HT-29 (cell line): ENCODE results near the gene WDR26. TPM values are rescaled to one million over a fixed set of nuclear protein-coding genes. Genes with fewer than 3 reads are reported as not detected.

Experiments
- DNase-seq: peaks from one replicate; pipeline ENCODE4 v3.0.0-alpha.2; 2015; ENCODE audit warnings: low spot score
- total RNA-seq: library from RNA; depleted of rRNA; stranded (reverse); fragments of >200 nt; shearing (Covaris generic); gene quantifications from 2 replicates; pipeline ENCODE4 v1.2.3, GENCODE V29; 2014

Gene WDR26
- total RNA-seq, 1 experiment from 2014 or later: 17.9 TPM

- no peak for DNase-seq
Observed at GRCh38 chr1:224393294-224393693, 41.3 kb downstream of the WDR26 start.

GRCh38 chr1:224392411-224393249 is 42.0 kb downstream of the WDR26 start:
- no peak for DNase-seq

- no peak for DNase-seq
Observed at GRCh38 chr1:224390517-224390916, 44.1 kb downstream of the WDR26 start.

- DNase-seq: no peak
Observed at GRCh38 chr1:224387943-224388342, 46.7 kb downstream of the WDR26 start.

- no peak for DNase-seq
Observed at GRCh38 chr1:224387302-224387912, 47.2 kb downstream of the WDR26 start.

GRCh38 chr1:224383218-224383617 is 51.4 kb downstream of the WDR26 start:
- no peak for DNase-seq

GRCh38 chr1:224381880-224382548 is 52.6 kb downstream of the WDR26 start:
- no peak for DNase-seq

- DNase-seq: no peak
Observed at GRCh38 chr1:224380003-224380402, 54.6 kb downstream of the WDR26 start.

GRCh38 chr1:224378855-224379631 is 55.6 kb downstream of the WDR26 start:
- no peak for DNase-seq

- no peak for DNase-seq
Observed at GRCh38 chr1:224377676-224378006, 57.0 kb downstream of the WDR26 start.

- DNase-seq: no peak
Observed at GRCh38 chr1:224375059-224375458, 59.5 kb downstream of the WDR26 start.

- DNase-seq: no peak
Observed at GRCh38 chr1:224373008-224373590, 61.5 kb downstream of the WDR26 start.

GRCh38 chr1:224368409-224368808 is 66.2 kb downstream of the WDR26 start:
- no peak for DNase-seq

GRCh38 chr1:224359207-224359606 is 75.4 kb downstream of the WDR26 start:
- no peak for DNase-seq

GRCh38 chr1:224358237-224358636 is 76.4 kb downstream of the WDR26 start:
- no peak for DNase-seq

- DNase-seq: peak; percentile 70
Observed at GRCh38 chr1:224357626-224358124, 76.9 kb downstream of the WDR26 start.

GRCh38 chr1:224356685-224357625 is 77.6 kb downstream of the WDR26 start, which contains the start of gene CNIH4:
Gene CNIH4, plus strand, starts transcription at chr1:224356879. Its CDS starts 46 bp downstream, at chr1:224356925.
- DNase-seq: peak; percentile 94

GRCh38 chr1:224353975-224354925 is 80.3 kb downstream of the WDR26 start:
- no peak for DNase-seq
